Epithelial cell of esophagus (primary cell): ENCODE data around the gene ALDH8A1.

ENCODE experiments used
- DNase-seq: peaks from one replicate; pipeline ENCODE4 v3.0.0; 2010; ENCODE audit warnings: low read depth
- H3K4me3 ChIP-seq: 2 replicates; pipeline ENCODE4 v1.5.1; 2011; ENCODE audit warnings: mild to moderate bottlenecking, low read length, control low read depth
- CTCF ChIP-seq: IDR thresholded peaks from 2 replicates; pipeline ENCODE4 v1.5.1; 2011; ENCODE audit warnings: low read depth, mild to moderate bottlenecking, low read length, control low read depth, inconsistent platforms; ENCODE audit not compliant: insufficient read depth; ENCODE audit errors: missing control alignments

Gene ALDH8A1

GRCh38 chr6:134951494-134952263 lies 1.8 kb upstream of the ALDH8A1 start:
- TF ChIP-seq CTCF, result no peak

GRCh38 chr6:134950482-134950881 lies 581 bp upstream of the ALDH8A1 start:
- TF ChIP-seq CTCF, result no peak
- DNase-seq, result no peak
- no peak overlapping the region for H3K4me3 ChIP-seq

More at GRCh38 chr6:134951494-134952263, 1.8 kb upstream of the ALDH8A1 start:
- H3K4me3 ChIP-seq, result no peak overlapping the region
- no peak for DNase-seq

- no peak for DNase-seq
- H3K4me3 ChIP-seq, result no peak overlapping the region
- no peak for TF ChIP-seq CTCF
Observed at GRCh38 chr6:134948691-134949090, 1.2 kb downstream of the ALDH8A1 start.

GRCh38 chr6:134948142-134948541 lies 1.8 kb downstream of the ALDH8A1 start:
- DNase-seq, result no peak
- TF ChIP-seq CTCF, result no peak
- H3K4me3 ChIP-seq, result no peak overlapping the region

GRCh38 chr6:134945045-134945444 lies 4.9 kb downstream of the ALDH8A1 start:
- TF ChIP-seq CTCF, result no peak
- no peak for DNase-seq

GRCh38 chr6:134943522-134944111 lies 6.3 kb downstream of the ALDH8A1 start:
- no peak for DNase-seq
- no peak overlapping the region for H3K4me3 ChIP-seq
- TF ChIP-seq CTCF, result no peak

More at GRCh38 chr6:134945045-134945444, 4.9 kb downstream of the ALDH8A1 start:
- no peak overlapping the region for H3K4me3 ChIP-seq
